Endometrial microvascular endothelial cells (primary cell): ENCODE data around the gene ATAD3B. TPM values are rescaled to one million over a fixed set of nuclear protein-coding genes. Genes with fewer than 3 reads are reported as not detected.
"Not testable (repeated sequence)": the region's sequence is repeated elsewhere in the genome, so short reads cannot be mapped to it uniquely, and the experiment has no call there.

Experiments
- in situ Hi-C: cut with HindIII; loops from 2 replicates; pipeline ENCODE4 v1.10.0; 2017; ENCODE audit warnings: low sequenced_read_pairs, low pct_unique_long_range_greater_than_20kb; ENCODE audit errors: inconsistent ontology term
- total RNA-seq: library from RNA; depleted of rRNA; stranded (reverse); fragments of >200 nt; gene quantifications from one replicate; pipeline ENCODE4 v1.2.3, GENCODE V29; 2015; ENCODE audit errors: inconsistent ontology term

The ATAD3B gene
- total RNA-seq, 1 donor from 2014 or later = 34.4 TPM

GRCh38 chr1:1522536-1522935, 51.0 kb downstream of the ATAD3B start:
- in situ Hi-C loops = not testable (repeated sequence)

GRCh38 chr1:1523226-1523625, 51.7 kb downstream of the ATAD3B start:
- in situ Hi-C loops = not testable (repeated sequence)

GRCh38 chr1:1523651-1524050, 52.1 kb downstream of the ATAD3B start:
- in situ Hi-C loops = not testable (repeated sequence)

- in situ Hi-C loops = not testable (repeated sequence)
Measured at GRCh38 chr1:1524750-1525383, 53.3 kb downstream of the ATAD3B start.

GRCh38 chr1:1526476-1526875, 54.9 kb downstream of the ATAD3B start:
- in situ Hi-C loops = not testable (repeated sequence)

GRCh38 chr1:1527092-1527816, 55.7 kb downstream of the ATAD3B start:
- in situ Hi-C loops = no loop called here

- in situ Hi-C loops = no loop called here
Measured at GRCh38 chr1:1528301-1529267, 57.0 kb downstream of the ATAD3B start.

GRCh38 chr1:1529321-1529720, 57.8 kb downstream of the ATAD3B start:
- in situ Hi-C loops = no loop called here

GRCh38 chr1:1529936-1530335, 58.4 kb downstream of the ATAD3B start:
- in situ Hi-C loops = no loop called here

- in situ Hi-C loops = no loop called here
Measured at GRCh38 chr1:1531947-1532346, 60.4 kb downstream of the ATAD3B start.

GRCh38 chr1:1533176-1533893, 61.8 kb downstream of the ATAD3B start:
- in situ Hi-C loops = not testable (repeated sequence)

GRCh38 chr1:1533894-1534291, 62.3 kb downstream of the ATAD3B start:
- in situ Hi-C loops = not testable (repeated sequence)

- in situ Hi-C loops = no loop called here
Measured at GRCh38 chr1:1534401-1535154, 63.0 kb downstream of the ATAD3B start.

GRCh38 chr1:1535201-1536018, 63.8 kb downstream of the ATAD3B start:
- in situ Hi-C loops = no loop called here

- in situ Hi-C loops = no loop called here
Measured at GRCh38 chr1:1536019-1536937, 64.7 kb downstream of the ATAD3B start.

- in situ Hi-C loops = no loop called here
Measured at GRCh38 chr1:1536938-1537546, 65.5 kb downstream of the ATAD3B start.
